ENCODE results near the gene NIT1.

Gene NIT1

GRCh38 chr1:161117759-161118581 is at the start of gene NIT1, which contains the start of gene PFDN2:
Gene NIT1, plus strand, starts transcription at chr1:161118105. Its CDS starts 72 bp downstream, at chr1:161118177.
Gene PFDN2, minus strand, starts transcription at chr1:161118037. Its CDS starts 11 bp downstream, at chr1:161118026.
- DNase-seq: peak; percentile 79 to 98 (median 88)
- intact Hi-C loops (cut with DNase I): loop anchor here (2.0 to 5.0 kb wide), 2 partner anchors 15 to 71 kb away; partner anchors contain the start of genes DEDD and USF1

GRCh38 chr1:161068306-161069234 is 49.3 kb upstream of the NIT1 start:
- DNase-seq: peak in 5 of 10 donors; percentile 17 to 89 (median 29)
- intact Hi-C loops (cut with DNase I): no loop called here

DNA sequence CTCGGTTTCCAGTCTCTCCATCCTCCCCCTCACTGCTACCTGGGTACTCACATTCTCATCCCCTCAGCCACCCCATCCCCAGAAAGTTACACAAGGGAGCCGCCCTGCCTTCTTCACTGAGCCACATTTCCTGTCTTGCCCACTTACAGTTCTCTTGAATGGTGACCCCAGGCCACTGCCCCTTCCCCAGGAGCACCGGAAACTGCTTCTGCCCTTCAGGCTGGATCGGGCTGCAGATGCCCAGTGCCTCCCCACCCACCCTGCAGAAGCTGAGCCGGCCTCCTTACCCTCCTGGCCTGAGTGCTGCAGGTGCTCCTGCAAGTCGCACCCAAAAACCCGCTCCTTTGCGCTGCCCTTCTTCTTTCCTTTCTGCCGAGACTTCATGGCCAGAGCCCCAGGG is 48.7 kb upstream of the NIT1 start:
- DNase-seq: no peak
- intact Hi-C loops (cut with DNase I): no loop called here

GRCh38 chr1:161069731-161070270 is 48.1 kb upstream of the NIT1 start, which contains the start of gene ARHGAP30:
Gene ARHGAP30, minus strand, starts transcription at chr1:161069891. Its CDS starts 267 bp downstream, at chr1:161069624.
- intact Hi-C loops (cut with DNase I): no loop called here
- peak in 8 of 10 donors; percentile 15 to 91 (median 34) for DNase-seq

DNA sequence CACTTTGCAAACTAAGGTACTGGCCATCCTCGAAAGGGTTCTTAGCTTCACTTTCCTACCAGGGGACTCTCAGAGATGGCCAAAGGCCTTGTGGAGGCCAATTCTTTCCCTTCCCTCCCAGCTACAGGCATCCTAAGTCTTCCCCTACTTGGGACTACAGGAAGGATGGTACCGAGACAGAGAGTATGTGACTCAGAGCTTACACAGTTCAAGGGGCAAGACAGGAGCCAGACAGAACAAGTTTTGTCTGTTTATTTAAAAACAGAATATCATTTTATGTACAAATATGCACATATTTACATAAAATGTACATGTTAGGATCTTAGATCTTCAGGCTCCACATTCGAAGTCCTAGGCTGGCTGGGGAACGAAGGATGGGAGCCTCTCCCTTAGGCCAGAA is 47.1 kb upstream of the NIT1 start:
- no peak for DNase-seq
- intact Hi-C loops (cut with DNase I): no loop called here

DNA sequence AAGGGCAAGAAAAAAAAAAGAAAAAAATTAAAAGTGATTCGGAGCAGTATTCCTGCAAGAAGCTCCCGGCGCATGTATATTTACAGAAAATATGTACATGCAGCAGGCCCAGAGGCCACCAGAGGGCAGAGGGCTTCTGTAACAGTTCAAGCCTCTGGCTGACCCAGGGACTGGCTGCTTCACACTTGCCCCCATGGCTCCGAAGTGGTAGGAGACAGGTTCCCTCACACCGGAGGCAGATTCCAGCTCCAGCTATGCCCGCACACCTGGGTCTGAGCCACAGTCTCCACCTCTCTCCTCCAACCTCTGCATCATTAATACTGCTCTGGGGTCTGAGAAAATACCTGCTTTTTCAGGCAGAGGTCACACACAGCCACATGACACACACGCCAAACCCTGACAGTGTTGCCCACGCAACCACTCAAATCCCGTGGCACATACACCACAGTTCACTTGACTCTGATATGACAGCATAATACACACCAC is 46.0 kb upstream of the NIT1 start:
- intact Hi-C loops (cut with DNase I): no loop called here
- DNase-seq: peak in 4 of 10 donors; percentile 11 to 35 (median 21)

DNA sequence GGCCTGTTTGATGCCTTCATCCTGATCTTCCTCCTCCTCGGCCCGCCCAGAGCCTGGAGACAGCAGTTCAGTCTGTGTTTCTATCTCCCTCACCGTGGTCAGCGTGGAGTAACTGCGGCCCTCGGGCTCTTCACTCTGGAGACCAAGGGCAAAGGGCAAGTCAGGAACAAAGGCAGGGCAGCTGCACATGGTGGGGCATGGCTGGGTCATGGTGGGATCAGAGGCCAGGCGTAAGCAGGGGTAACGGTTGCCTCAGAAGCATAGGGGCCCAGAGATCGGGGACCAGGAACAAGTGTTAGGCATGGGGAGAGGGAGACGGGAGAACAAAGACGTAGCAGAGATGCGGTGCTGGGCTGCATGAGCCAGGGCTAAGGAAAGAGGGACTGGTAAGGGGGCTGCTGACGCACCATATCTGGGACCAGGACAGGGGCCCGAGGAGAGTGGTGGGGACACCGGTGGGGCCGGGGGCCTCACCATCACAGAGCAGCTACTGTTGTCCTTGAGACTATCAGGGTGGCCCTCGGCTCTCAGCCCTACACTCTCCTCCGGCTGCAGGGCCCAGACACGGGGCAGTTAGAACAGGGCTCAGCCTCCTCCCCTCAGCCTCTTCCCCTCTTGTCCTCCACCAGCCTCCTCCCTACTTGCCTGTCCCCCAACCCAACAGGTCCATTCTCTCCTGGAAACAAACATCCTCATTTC is 45.0 kb upstream of the NIT1 start:
- DNase-seq: no peak
- intact Hi-C loops (cut with DNase I): no loop called here

- intact Hi-C loops (cut with DNase I): no loop called here
- DNase-seq: no peak
These were observed 44.3 kb upstream of the NIT1 start for GRCh38 chr1:161073474-161074121.

DNA sequence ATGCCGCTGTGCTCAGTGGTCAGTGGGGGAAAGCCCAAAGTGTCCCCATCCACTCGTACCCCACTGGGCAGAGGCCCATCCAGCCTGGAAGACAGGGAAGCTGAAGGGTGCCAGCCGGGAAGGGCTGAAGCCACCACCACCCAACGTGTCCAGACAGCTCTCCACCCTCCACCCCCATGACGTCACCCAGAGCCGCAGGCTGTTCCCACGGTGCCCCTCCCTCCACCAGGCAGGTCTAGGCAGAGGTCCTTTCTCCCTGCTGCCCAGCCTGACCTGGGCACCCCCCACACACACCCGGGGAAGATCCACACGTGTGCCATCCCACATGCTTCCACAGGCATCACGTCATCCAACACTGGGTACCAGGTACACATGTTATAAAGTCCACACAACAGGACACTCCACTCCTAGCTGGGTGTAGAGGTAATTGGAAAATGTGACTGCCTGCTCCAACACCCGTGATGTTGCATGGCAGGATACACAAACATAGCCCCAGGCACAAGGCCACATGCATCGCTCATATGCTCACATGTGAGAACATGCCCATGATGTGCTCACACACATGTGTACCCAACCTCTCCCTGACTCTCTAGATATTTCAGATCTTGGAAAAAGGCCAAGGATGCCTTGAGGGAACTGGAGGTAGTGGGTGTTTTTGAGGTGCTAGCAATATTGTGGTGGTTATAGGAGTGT is 43.1 kb upstream of the NIT1 start:
- intact Hi-C loops (cut with DNase I): no loop called here
- no peak for DNase-seq

GRCh38 chr1:161076410-161076809 is 41.5 kb upstream of the NIT1 start:
- no peak for DNase-seq
- intact Hi-C loops (cut with DNase I): no loop called here

DNA sequence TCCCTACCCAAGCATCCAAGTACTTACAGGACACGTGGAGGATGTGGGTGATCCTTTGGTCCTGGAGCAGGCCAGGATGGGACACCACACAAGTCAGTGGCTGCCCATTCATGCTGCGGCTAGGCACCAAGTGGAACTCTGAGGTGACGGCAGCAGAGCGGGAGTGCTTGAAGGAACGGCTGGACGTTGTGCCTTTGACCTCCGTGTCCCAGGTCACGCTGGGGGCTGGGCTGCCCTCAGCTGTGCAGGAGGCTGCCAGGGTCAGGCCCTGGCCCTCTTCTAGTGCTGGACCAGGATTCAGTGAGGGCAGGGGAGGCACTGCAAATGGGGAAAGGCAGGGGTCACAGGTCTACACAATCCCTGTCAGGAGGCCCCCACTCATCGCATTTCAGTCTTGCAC is 40.5 kb upstream of the NIT1 start:
- intact Hi-C loops (cut with DNase I): no loop called here
- no peak for DNase-seq

GRCh38 chr1:161079436-161080110 is 38.3 kb upstream of the NIT1 start:
- intact Hi-C loops (cut with DNase I): no loop called here

DNA sequence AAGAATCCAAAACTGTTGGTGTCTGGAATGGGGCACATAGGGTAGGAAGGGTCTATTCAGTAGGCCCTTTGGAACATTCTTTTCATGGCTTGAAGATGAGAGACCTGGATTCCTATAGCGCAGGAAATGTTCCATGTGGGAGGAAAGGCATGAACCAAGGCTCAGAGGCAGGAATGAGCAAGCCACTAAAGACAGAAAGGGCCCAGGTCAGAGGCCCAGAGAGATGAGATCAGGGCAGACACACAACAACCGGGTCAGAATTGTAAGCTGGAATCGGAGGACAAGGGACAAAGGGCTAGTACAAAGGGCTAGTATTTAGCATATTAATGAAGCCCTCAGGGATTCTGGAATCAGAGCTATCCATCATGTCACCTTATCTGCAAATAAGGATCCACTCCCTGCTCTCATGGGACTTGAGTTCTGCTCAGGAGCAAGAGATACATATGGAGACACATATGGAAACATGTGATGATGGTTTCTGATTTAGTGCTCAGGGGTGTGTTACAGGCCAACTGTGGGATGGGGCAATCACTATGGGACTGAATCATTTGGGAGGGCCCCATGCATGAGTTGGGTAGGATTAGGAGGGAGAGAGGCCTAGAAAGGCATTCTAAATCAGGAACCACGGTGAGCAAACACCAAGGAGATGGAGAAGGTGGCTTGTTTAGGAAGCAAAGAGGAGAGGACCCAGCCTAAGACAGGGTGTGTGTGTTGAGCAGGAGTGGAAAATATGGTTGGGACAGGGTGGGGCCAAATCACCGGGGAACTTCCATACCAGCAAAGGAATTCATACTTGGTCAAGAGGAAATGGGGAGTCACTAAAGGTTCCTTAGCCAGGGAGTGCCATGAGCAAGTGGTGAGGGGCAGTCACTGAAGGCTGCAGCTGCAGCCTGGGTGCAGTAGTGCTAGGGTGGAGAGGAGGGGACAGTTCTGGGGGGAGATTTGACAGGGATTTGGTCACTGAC is 37.2 kb upstream of the NIT1 start:
- intact Hi-C loops (cut with DNase I): no loop called here
- no peak for DNase-seq

More at GRCh38 chr1:161079436-161080110, 38.3 kb upstream of the NIT1 start:
- DNase-seq: peak in 1 of 10 donors; percentile 77

DNA sequence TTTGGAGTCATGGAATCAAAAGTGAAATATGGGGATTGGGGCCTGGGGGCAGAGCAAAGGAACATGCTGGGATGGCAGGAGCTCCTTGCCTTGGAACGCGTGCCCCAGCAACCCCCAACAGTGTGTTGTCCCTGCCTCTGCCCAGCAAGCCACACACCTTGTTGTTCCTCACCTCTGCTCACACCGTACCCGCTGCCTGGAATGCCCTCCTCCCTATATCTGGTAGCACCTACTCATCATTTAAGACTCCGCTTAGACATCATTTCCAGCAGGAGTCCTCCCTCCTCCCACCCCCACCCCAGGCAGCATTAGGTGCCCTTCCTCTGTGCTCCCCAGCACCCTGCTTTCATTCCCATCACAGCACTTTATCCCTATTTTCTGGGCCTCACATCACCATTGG is 36.4 kb upstream of the NIT1 start:
- DNase-seq: no peak
- intact Hi-C loops (cut with DNase I): no loop called here

- intact Hi-C loops (cut with DNase I): no loop called here
- DNase-seq: no peak
These were observed 35.4 kb upstream of the NIT1 start for GRCh38 chr1:161082483-161082882.

DNA sequence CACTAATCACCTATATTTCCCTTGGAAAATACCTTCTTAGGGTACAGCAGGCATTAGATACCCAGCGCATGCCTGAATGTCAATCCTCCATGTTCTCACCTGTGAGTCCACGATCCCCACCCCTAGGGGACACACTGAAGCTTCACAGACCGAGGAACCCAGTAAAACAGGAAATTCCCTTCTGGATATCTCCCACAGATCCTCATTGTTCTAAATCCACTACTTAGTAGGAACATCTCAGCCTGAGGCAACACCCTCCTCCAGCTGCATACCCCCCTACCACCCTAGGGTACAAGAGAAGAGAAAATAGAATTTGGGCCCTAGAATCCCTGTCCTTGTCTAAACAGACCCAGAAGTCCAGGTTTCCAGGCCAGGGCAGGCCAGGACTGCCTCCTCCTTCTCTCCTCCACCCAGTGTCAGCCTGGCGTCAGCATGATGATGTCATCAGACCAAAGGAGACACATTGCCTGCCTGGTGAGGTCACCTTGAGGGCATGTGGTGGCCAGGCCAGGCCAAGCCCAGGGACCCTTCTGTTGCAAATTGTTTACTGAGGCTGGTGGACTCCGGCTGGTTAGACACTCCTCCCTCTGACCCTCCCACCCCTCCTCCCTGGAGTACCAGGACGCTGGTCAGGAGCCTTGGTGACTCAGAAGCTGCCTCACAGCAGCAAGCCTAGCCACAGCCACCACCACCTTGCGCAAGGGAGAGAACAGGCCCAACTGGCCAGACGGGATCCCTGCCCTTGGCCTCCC is 34.7 kb upstream of the NIT1 start:
- no peak for DNase-seq
- intact Hi-C loops (cut with DNase I): no loop called here

Data from posterior cingulate gyrus (tissue), 11 donors.